ENCODE measurements around the gene CCDC9B.

CCDC9B gene

GRCh38 chr15:40347559-40348473 is 7.1 kb upstream of the CCDC9B start:
- Histone ChIP-seq H3K27me3 (ENCODE audit: insufficient read depth, insufficient read length) (no peaks in the 10 kb centered on the region), H3K4me1 (ENCODE audit: insufficient read depth, insufficient read length) (peaks cover 21% of the 10 kb centered on the region), H3K9me3 (ENCODE audit: insufficient read depth, low read length) (no peaks in the 10 kb centered on the region), H3K36me3 (ENCODE audit: insufficient read depth, insufficient read length, low read length) (no peaks in the 10 kb centered on the region), H3K4me3 (ENCODE audit: insufficient read length, low read depth) (no peak overlapping the region), H3K9ac (ENCODE audit: insufficient read length, low read depth) (no peak overlapping the region)
- TF ChIP-seq ZNF274 (IDR thresholded peaks at IDR 0.05; ENCODE audit: low read depth, low read length): no peak
- no peak for TF ChIP-seq SUZ12 (IDR thresholded peaks at IDR 0.05; ENCODE audit: extremely low read depth, insufficient read depth, insufficient read length)
- no peak for TF ChIP-seq YY1 (IDR thresholded peaks at IDR 0.05; ENCODE audit: insufficient read depth, insufficient read length)
- no peak for DNase-seq (ENCODE audit: low read depth, low spot score)

GRCh38 chr15:40346579-40347558 is 6.1 kb upstream of the CCDC9B start:
- TF ChIP-seq YY1 (IDR thresholded peaks at IDR 0.05; ENCODE audit: insufficient read depth, insufficient read length) (no peak), SUZ12 (IDR thresholded peaks at IDR 0.05; ENCODE audit: extremely low read depth, insufficient read depth, insufficient read length) (no peak), ZNF274 (IDR thresholded peaks at IDR 0.05; ENCODE audit: low read depth, low read length) (no peak)
- Histone ChIP-seq H3K36me3 (ENCODE audit: insufficient read depth, insufficient read length, low read length) (no peaks in the 10 kb centered on the region), H3K4me3 (ENCODE audit: insufficient read length, low read depth) (no peak overlapping the region), H3K9ac (ENCODE audit: insufficient read length, low read depth) (no peak overlapping the region), H3K4me1 (ENCODE audit: insufficient read depth, insufficient read length) (peaks cover 21% of the 10 kb centered on the region), H3K27me3 (ENCODE audit: insufficient read depth, insufficient read length) (no peaks in the 10 kb centered on the region), H3K9me3 (ENCODE audit: insufficient read depth, low read length) (no peaks in the 10 kb centered on the region)
- no peak for DNase-seq (ENCODE audit: low read depth, low spot score)

- Histone ChIP-seq H3K4me3 (ENCODE audit: insufficient read length, low read depth) (no peak overlapping the region), H3K36me3 (ENCODE audit: insufficient read depth, insufficient read length, low read length) (no peaks in the 10 kb centered on the region), H3K9me3 (ENCODE audit: insufficient read depth, low read length) (no peaks in the 10 kb centered on the region), H3K27me3 (ENCODE audit: insufficient read depth, insufficient read length) (no peaks in the 10 kb centered on the region), H3K4me1 (ENCODE audit: insufficient read depth, insufficient read length) (peaks cover 23% of the 10 kb centered on the region), H3K9ac (ENCODE audit: insufficient read length, low read depth) (no peak overlapping the region)
- no peak for DNase-seq (ENCODE audit: low read depth, low spot score)
- no peak for TF ChIP-seq SUZ12 (IDR thresholded peaks at IDR 0.05; ENCODE audit: extremely low read depth, insufficient read depth, insufficient read length)
- TF ChIP-seq ZNF274 (IDR thresholded peaks at IDR 0.05; ENCODE audit: low read depth, low read length): no peak
- TF ChIP-seq YY1 (IDR thresholded peaks at IDR 0.05; ENCODE audit: insufficient read depth, insufficient read length): no peak
Measured at GRCh38 chr15:40345867-40346578, 5.3 kb upstream of the CCDC9B start.

- no peaks in the 10 kb centered on the region for H3K36me3 ChIP-seq (ENCODE audit: insufficient read depth, insufficient read length, low read length)
- no peak overlapping the region for H3K4me3 ChIP-seq (ENCODE audit: insufficient read length, low read depth)
- peaks cover 28% of the 10 kb centered on the region for H3K4me1 ChIP-seq (ENCODE audit: insufficient read depth, insufficient read length)
- TF ChIP-seq ZNF274 (IDR thresholded peaks at IDR 0.05; ENCODE audit: low read depth, low read length) (no peak), SUZ12 (IDR thresholded peaks at IDR 0.05; ENCODE audit: extremely low read depth, insufficient read depth, insufficient read length) (no peak), YY1 (IDR thresholded peaks at IDR 0.05; ENCODE audit: insufficient read depth, insufficient read length) (no peak)
- H3K9me3 ChIP-seq (ENCODE audit: insufficient read depth, low read length): no peaks in the 10 kb centered on the region
- no peak overlapping the region for H3K9ac ChIP-seq (ENCODE audit: insufficient read length, low read depth)
- no peak for DNase-seq (ENCODE audit: low read depth, low spot score)
- H3K27me3 ChIP-seq (ENCODE audit: insufficient read depth, insufficient read length): no peaks in the 10 kb centered on the region
Measured at GRCh38 chr15:40345225-40345866, 4.6 kb upstream of the CCDC9B start.

GRCh38 chr15:40344631-40345120 is 3.9 kb upstream of the CCDC9B start:
- Histone ChIP-seq H3K27me3 (ENCODE audit: insufficient read depth, insufficient read length) (no peaks in the 10 kb centered on the region), H3K36me3 (ENCODE audit: insufficient read depth, insufficient read length, low read length) (no peaks in the 10 kb centered on the region), H3K9ac (ENCODE audit: insufficient read length, low read depth) (no peak overlapping the region), H3K4me3 (ENCODE audit: insufficient read length, low read depth) (no peak overlapping the region), H3K4me1 (ENCODE audit: insufficient read depth, insufficient read length) (peaks cover 33% of the 10 kb centered on the region), H3K9me3 (ENCODE audit: insufficient read depth, low read length) (no peaks in the 10 kb centered on the region)
- TF ChIP-seq SUZ12 (IDR thresholded peaks at IDR 0.05; ENCODE audit: extremely low read depth, insufficient read depth, insufficient read length): no peak
- no peak for TF ChIP-seq YY1 (IDR thresholded peaks at IDR 0.05; ENCODE audit: insufficient read depth, insufficient read length)
- no peak for TF ChIP-seq ZNF274 (IDR thresholded peaks at IDR 0.05; ENCODE audit: low read depth, low read length)
- no peak for DNase-seq (ENCODE audit: low read depth, low spot score)

- DNase-seq (ENCODE audit: low read depth, low spot score): no peak
- TF ChIP-seq SUZ12 (IDR thresholded peaks at IDR 0.05; ENCODE audit: extremely low read depth, insufficient read depth, insufficient read length) (no peak), YY1 (IDR thresholded peaks at IDR 0.05; ENCODE audit: insufficient read depth, insufficient read length) (no peak), ZNF274 (IDR thresholded peaks at IDR 0.05; ENCODE audit: low read depth, low read length) (no peak)
- Histone ChIP-seq H3K9me3 (ENCODE audit: insufficient read depth, low read length) (no peaks in the 10 kb centered on the region), H3K27me3 (ENCODE audit: insufficient read depth, insufficient read length) (no peaks in the 10 kb centered on the region), H3K36me3 (ENCODE audit: insufficient read depth, insufficient read length, low read length) (no peaks in the 10 kb centered on the region), H3K4me3 (ENCODE audit: insufficient read length, low read depth) (no peak overlapping the region), H3K9ac (ENCODE audit: insufficient read length, low read depth) (no peak overlapping the region), H3K4me1 (ENCODE audit: insufficient read depth, insufficient read length) (peaks cover 37% of the 10 kb centered on the region)
Measured at GRCh38 chr15:40344217-40344616, 3.5 kb upstream of the CCDC9B start.
